Hepatocyte (in vitro differentiated cells): ENCODE measurements around the gene ALCAM. TPM values are rescaled to one million over a fixed set of nuclear protein-coding genes. Genes with fewer than 3 reads are reported as not detected.

Experiments
- DNase-seq: peaks from one replicate; pipeline ENCODE4 v3.0.0-alpha.2; 2016; ENCODE audit warnings: low spot score
- H2AFZ ChIP-seq: fragments of 200-600 bp; sonication (generic); 2 replicates; pipeline ENCODE4 v1.6.0; 2016; ENCODE audit warnings: antibody characterized with exemption, mild to moderate bottlenecking
- H3K27ac ChIP-seq: fragments of 200-600 bp; sonication (generic); 2 replicates; pipeline ENCODE4 v1.5.1; 2016; ENCODE audit warnings: mild to moderate bottlenecking
- H3K27me3 ChIP-seq: fragments of 200-600 bp; sonication (generic); 2 replicates; pipeline ENCODE4 v1.6.1; 2016
- H3K36me3 ChIP-seq: fragments of 200-600 bp; sonication (generic); replicated peaks from 2 replicates; pipeline ENCODE4 v1.5.1; 2016; ENCODE audit warnings: low read depth; ENCODE audit not compliant: insufficient read depth
- H3K4me1 ChIP-seq: fragments of 200-600 bp; sonication (generic); 2 replicates; pipeline ENCODE4 v1.5.1; 2016; ENCODE audit warnings: mild to moderate bottlenecking, moderate library complexity; ENCODE audit not compliant: insufficient read depth
- H3K4me2 ChIP-seq: fragments of 200-600 bp; sonication (generic); 2 replicates; pipeline ENCODE4 v1.6.0; 2016
- H3K4me3 ChIP-seq: fragments of 200-600 bp; sonication (generic); 2 replicates; pipeline ENCODE4 v1.5.1; 2016; ENCODE audit warnings: mild to moderate bottlenecking
- H3K79me2 ChIP-seq: fragments of 200-600 bp; sonication (generic); 2 replicates; pipeline ENCODE4 v1.6.0; 2017; ENCODE audit warnings: mild to moderate bottlenecking
- H3K9me2 ChIP-seq: fragments of 200-600 bp; sonication (generic); replicated peaks from 2 replicates; pipeline ENCODE4 v1.6.0; 2017; ENCODE audit warnings: mild to moderate bottlenecking; ENCODE audit not compliant: insufficient read depth
- H3K9me3 ChIP-seq: fragments of 200-600 bp; sonication (generic); 2 replicates; pipeline ENCODE4 v1.5.1; 2016; ENCODE audit warnings: low read depth, mild to moderate bottlenecking
- H4K20me1 ChIP-seq: fragments of 200-600 bp; sonication (generic); 2 replicates; pipeline ENCODE4 v1.6.0; 2016; ENCODE audit warnings: mild to moderate bottlenecking; ENCODE audit not compliant: insufficient read depth, poor library complexity, severe bottlenecking
- EZH2 ChIP-seq: fragments of 200-600 bp; sonication (generic); IDR thresholded peaks from 2 replicates; pipeline ENCODE4 v1.6.1; 2016; ENCODE audit warnings: antibody characterized with exemption, mild to moderate bottlenecking, borderline replicate concordance
- EZH2phosphoT487 ChIP-seq: fragments of 200-600 bp; sonication (generic); IDR thresholded peaks from one replicate; pipeline ENCODE4 v1.6.1; 2018; ENCODE audit warnings: antibody characterized with exemption, mild to moderate bottlenecking, low read depth, moderate library complexity; ENCODE audit not compliant: unreplicated experiment, severe bottlenecking
- WGBS: methylation state at CpG from one replicate; pipeline ENCODE4 v1.1.6; 2016; ENCODE audit warnings: low lambda C conversion rate; ENCODE audit errors: missing lambda C conversion rate; 5-methylcytosine and 5-hydroxymethylcytosine counted together
- polyA plus RNA-seq: library from polyadenylated mRNA; unstranded; fragments of >200 nt; fragmentation: Nextera tagmentation; extraction: Ambion mirVana; gene quantifications from 2 replicates; pipeline ENCODE4 v1.2.1, GENCODE V29; 2016
- total RNA-seq: library from RNA; depleted of rRNA; stranded (reverse); fragments of >200 nt; gene quantifications from 2 replicates; pipeline ENCODE4 v1.2.3, GENCODE V29; 2014
- TF ChIP-seq, protein P1 (sequence below): fragments of 200-600 bp; sonication (generic); IDR thresholded peaks from 2 replicates; pipeline ENCODE4 v1.5.1; 2016; ENCODE audit warnings: antibody characterized with exemption, mild to moderate bottlenecking; ENCODE audit not compliant: poor library complexity

ALCAM gene
- total and polyA plus RNA-seq, 2 experiments from 2014 or later: 58.0 to 134 TPM

DNA sequence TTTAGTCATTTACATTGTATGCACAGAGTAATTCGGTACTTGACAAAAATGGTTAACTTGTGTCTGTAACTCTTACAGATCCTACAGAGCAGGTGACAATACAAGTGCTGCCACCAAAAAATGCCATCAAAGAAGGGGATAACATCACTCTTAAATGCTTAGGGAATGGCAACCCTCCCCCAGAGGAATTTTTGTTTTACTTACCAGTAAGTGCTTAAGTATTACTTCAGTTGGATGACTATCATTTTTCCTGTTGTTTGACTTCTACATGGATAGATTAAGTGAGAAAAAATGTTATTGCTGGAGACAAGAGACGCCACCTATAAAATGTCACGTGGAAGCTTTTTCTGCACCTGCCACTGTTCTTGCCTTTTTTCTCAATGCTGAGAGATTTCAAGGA, 173.2 kb downstream of the ALCAM start:
- TF ChIP-seq, protein P1, sequence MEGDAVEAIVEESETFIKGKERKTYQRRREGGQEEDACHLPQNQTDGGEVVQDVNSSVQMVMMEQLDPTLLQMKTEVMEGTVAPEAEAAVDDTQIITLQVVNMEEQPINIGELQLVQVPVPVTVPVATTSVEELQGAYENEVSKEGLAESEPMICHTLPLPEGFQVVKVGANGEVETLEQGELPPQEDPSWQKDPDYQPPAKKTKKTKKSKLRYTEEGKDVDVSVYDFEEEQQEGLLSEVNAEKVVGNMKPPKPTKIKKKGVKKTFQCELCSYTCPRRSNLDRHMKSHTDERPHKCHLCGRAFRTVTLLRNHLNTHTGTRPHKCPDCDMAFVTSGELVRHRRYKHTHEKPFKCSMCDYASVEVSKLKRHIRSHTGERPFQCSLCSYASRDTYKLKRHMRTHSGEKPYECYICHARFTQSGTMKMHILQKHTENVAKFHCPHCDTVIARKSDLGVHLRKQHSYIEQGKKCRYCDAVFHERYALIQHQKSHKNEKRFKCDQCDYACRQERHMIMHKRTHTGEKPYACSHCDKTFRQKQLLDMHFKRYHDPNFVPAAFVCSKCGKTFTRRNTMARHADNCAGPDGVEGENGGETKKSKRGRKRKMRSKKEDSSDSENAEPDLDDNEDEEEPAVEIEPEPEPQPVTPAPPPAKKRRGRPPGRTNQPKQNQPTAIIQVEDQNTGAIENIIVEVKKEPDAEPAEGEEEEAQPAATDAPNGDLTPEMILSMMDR: no peak
- TF ChIP-seq EZH2 (no peak), EZH2phosphoT487 (no peak)
- Histone ChIP-seq H3K9me2 (no peaks in the 10 kb centered on the region), H4K20me1 (no peaks in the 10 kb centered on the region), H3K36me3 (no peaks in the 10 kb centered on the region), H3K79me2 (no peaks in the 10 kb centered on the region), H2AFZ (no peak overlapping the region), H3K4me1 (no peaks in the 10 kb centered on the region), H3K9me3 (no peaks in the 10 kb centered on the region), H3K4me2 (no peak overlapping the region), H3K27ac (no peak overlapping the region), H3K4me3 (no peak overlapping the region), H3K27me3 (no peaks in the 10 kb centered on the region)
- no peak for DNase-seq
- 91% methylated on average over 3 of the region's 3 CpGs for WGBS

DNA sequence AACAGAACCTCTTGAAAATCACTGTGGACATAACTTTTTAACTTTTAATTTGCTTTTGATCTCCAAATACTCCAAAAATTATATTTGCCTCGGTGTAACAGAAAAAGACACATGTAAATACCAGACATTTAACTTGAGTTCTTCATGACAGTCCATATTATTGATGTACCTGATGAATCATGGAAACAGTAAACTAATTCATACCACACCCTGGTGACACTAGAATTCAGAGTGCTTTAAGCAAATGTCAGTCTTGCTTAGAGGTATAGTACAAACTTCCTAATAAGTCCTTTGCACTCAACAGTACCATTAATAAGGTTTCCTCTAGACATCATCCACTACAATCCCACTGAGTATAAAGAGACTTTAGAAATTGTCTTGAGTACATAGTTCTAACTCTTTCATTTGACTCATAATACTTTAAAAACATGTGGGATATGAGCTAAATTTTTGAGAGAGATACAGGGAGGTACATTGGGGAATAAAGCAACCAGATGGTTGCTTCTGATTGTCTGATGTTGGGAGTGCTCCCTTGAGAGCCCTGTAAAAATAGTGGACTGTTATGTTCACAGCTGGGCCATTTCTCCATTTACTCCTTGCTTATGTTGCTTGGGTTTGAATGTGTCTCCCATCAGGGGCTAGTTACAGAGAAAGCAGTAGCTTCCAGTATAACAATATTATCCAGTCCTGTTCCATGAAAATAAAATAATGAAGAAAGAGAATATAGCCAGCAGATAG, 175.7 kb downstream of the ALCAM start:
- no peak overlapping the region for H3K4me3 ChIP-seq
- TF ChIP-seq EZH2 (no peak), EZH2phosphoT487 (no peak)
- TF ChIP-seq, protein P1: no peak
- no peaks in the 10 kb centered on the region for H3K9me3 ChIP-seq
- WGBS: 100% methylated on average over 1 of the region's 1 CpG
- H3K4me1 ChIP-seq: no peaks in the 10 kb centered on the region
- DNase-seq: no peak
- no peaks in the 10 kb centered on the region for H3K27me3 ChIP-seq
- H3K4me2 ChIP-seq: no peak overlapping the region
- H3K9me2 ChIP-seq: no peaks in the 10 kb centered on the region
- H3K79me2 ChIP-seq: no peaks in the 10 kb centered on the region
- no peak overlapping the region for H3K27ac ChIP-seq
- no peaks in the 10 kb centered on the region for H3K36me3 ChIP-seq
- no peak overlapping the region for H2AFZ ChIP-seq
- no peaks in the 10 kb centered on the region for H4K20me1 ChIP-seq

DNA sequence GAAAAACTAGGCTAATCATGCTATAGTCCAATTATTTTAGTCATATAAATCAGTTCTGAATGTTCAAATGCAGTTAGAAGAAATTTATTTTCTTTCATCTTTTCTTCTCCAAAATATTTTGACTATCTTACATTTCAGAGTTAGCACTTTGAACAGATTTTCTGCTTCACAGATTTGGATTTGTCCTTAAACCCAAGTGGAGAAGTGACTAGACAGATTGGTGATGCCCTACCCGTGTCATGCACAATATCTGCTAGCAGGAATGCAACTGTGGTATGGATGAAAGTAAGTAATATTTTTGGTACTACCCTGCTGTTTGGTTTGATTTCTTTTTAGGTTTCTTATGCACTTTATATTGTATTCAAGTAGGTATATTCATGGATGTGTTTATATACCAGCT, 178.3 kb downstream of the ALCAM start:
- Histone ChIP-seq H3K36me3 (no peaks in the 10 kb centered on the region), H3K4me1 (no peaks in the 10 kb centered on the region), H3K9me3 (no peaks in the 10 kb centered on the region), H2AFZ (no peak overlapping the region), H3K9me2 (no peaks in the 10 kb centered on the region), H3K4me2 (no peak overlapping the region), H4K20me1 (no peaks in the 10 kb centered on the region), H3K79me2 (no peaks in the 10 kb centered on the region), H3K27me3 (no peaks in the 10 kb centered on the region), H3K4me3 (no peak overlapping the region), H3K27ac (no peak overlapping the region)
- TF ChIP-seq, protein P1: no peak
- TF ChIP-seq EZH2 (no peak), EZH2phosphoT487 (no peak)
- no peak for DNase-seq
- 95% methylated on average over 1 of the region's 1 CpG for WGBS
